BLaER1 (cell line): Measurements from ENCODE around the gene HOXD4.

ENCODE experiments used
- H3K27ac ChIP-seq: shearing (Covaris generic); formaldehyde crosslinking; 2 replicates; pipeline ENCODE4 v1.8.1; 2022
- H3K27me3 ChIP-seq: shearing (Covaris generic); formaldehyde crosslinking; 2 replicates; pipeline ENCODE4 v1.8.1; 2022
- H3K36me3 ChIP-seq: shearing (Covaris generic); formaldehyde crosslinking; 2 replicates; pipeline ENCODE4 v1.8.1; 2022
- H3K4me1 ChIP-seq: shearing (Covaris generic); formaldehyde crosslinking; 2 replicates; pipeline ENCODE4 v1.8.1; 2022
- H3K4me2 ChIP-seq: shearing (Covaris generic); formaldehyde crosslinking; 2 replicates; pipeline ENCODE4 v1.8.1; 2022
- H3K4me3 ChIP-seq: shearing (Covaris generic); formaldehyde crosslinking; 2 replicates; pipeline ENCODE4 v1.8.1; 2022
- H3K9ac ChIP-seq: shearing (Covaris generic); formaldehyde crosslinking; 2 replicates; pipeline ENCODE4 v1.8.1; 2022
- H3K9me3 ChIP-seq: shearing (Covaris generic); formaldehyde crosslinking; 2 replicates; pipeline ENCODE4 v1.8.1; 2022
- H4K20me1 ChIP-seq: shearing (Covaris generic); formaldehyde crosslinking; 2 replicates; pipeline ENCODE4 v1.8.1; 2022
- Cebpa-rat ChIP-seq: shearing (Covaris generic); IDR thresholded peaks from 2 replicates; pipeline ENCODE4 v1.8.1; 2022

HOXD4 gene

GRCh38 chr2:176148751-176149421 is 2.5 kb upstream of the HOXD4 start:
- H3K9me3 ChIP-seq = peaks cover 61% of the 10 kb centered on the region
- TF ChIP-seq Cebpa-rat = no peak
- no peak overlapping the region for H3K4me2 ChIP-seq
- H3K27ac ChIP-seq = no peak overlapping the region
- H3K27me3 ChIP-seq = peaks cover 85% of the 10 kb centered on the region
- no peak overlapping the region; the same call in 1 of the 2 replicates for H3K4me3 ChIP-seq
- no peaks in the 10 kb centered on the region for H3K4me1 ChIP-seq
- no peaks in the 10 kb centered on the region; the same call in 1 of the 2 replicates for H4K20me1 ChIP-seq
- H3K36me3 ChIP-seq = no peaks in the 10 kb centered on the region
- no peak overlapping the region for H3K9ac ChIP-seq

GRCh38 chr2:176149481-176149938 is 1.8 kb upstream of the HOXD4 start:
- Histone ChIP-seq H3K4me3 (no peak overlapping the region; the same call in 1 of the 2 replicates), H3K4me2 (no peak overlapping the region), H3K36me3 (no peaks in the 10 kb centered on the region), H3K27ac (no peak overlapping the region), H4K20me1 (no peaks in the 10 kb centered on the region; the same call in 1 of the 2 replicates), H3K9ac (no peak overlapping the region), H3K4me1 (no peaks in the 10 kb centered on the region), H3K9me3 (peaks cover 61% of the 10 kb centered on the region), H3K27me3 (peaks cover 91% of the 10 kb centered on the region)
- no peak for TF ChIP-seq Cebpa-rat

- Histone ChIP-seq H3K4me3 (no peak overlapping the region), H3K27ac (no peak overlapping the region), H3K9me3 (peaks cover 61% of the 10 kb centered on the region), H3K27me3 (peaks cover 96% of the 10 kb centered on the region), H4K20me1 (no peaks in the 10 kb centered on the region; the same call in 1 of the 2 replicates), H3K4me1 (no peaks in the 10 kb centered on the region), H3K36me3 (no peaks in the 10 kb centered on the region), H3K4me2 (no peak overlapping the region), H3K9ac (no peak overlapping the region)
- TF ChIP-seq Cebpa-rat = no peak
Measured at GRCh38 chr2:176149939-176150583, 1.3 kb upstream of the HOXD4 start.

GRCh38 chr2:176150584-176151441 is 537 bp upstream of the HOXD4 start:
- Histone ChIP-seq H3K4me3 (no peak overlapping the region), H3K27me3 (peaks cover 99% of the 10 kb centered on the region), H3K4me2 (no peak overlapping the region), H3K9ac (no peak overlapping the region), H4K20me1 (no peaks in the 10 kb centered on the region; the same call in 1 of the 2 replicates), H3K9me3 (peaks cover 61% of the 10 kb centered on the region), H3K36me3 (no peaks in the 10 kb centered on the region), H3K4me1 (no peaks in the 10 kb centered on the region), H3K27ac (no peak overlapping the region)
- no peak for TF ChIP-seq Cebpa-rat

DNA sequence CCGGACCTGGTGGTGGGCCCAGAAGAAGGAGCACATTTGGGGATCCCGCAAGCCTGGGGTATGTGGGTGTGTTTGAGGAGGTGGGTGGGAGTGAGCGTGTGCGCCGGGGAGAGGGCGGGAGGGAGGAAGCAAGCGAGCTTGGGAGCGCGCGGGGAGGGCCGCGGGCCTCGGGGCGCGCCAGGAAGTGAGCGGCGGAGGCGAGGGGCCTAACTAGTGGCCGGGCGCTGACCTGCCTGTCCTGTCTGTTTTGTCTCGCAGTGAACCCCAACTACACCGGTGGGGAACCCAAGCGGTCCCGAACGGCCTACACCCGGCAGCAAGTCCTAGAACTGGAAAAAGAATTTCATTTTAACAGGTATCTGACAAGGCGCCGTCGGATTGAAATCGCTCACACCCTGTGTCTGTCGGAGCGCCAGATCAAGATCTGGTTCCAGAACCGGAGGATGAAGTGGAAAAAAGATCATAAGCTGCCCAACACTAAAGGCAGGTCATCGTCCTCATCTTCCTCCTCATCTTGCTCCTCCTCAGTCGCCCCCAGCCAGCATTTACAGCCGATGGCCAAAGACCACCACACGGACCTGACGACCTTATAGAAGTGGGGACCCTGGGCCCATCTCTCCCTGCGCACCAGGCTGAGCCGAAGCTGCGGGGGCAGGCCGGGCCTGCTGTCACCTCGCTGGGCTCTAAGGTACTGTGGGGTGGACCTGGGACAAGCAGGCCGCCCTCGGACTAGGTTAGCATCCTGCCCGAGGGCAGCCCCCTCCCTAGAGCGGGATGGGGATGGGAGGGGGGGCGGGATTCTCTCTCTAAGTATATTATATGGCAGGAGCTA is 1.2 kb downstream of the HOXD4 start:
- Histone ChIP-seq H3K36me3 (no peaks in the 10 kb centered on the region), H3K27ac (no peak overlapping the region), H3K4me3 (no peak overlapping the region), H3K9ac (no peak overlapping the region), H3K9me3 (peaks cover 72% of the 10 kb centered on the region), H3K4me2 (no peak overlapping the region), H3K27me3 (peaks cover 99% of the 10 kb centered on the region), H4K20me1 (no peaks in the 10 kb centered on the region; the same call in 1 of the 2 replicates), H3K4me1 (no peaks in the 10 kb centered on the region)
- TF ChIP-seq Cebpa-rat = no peak

GRCh38 chr2:176154576-176155252 is 3.4 kb downstream of the HOXD4 start:
- Histone ChIP-seq H3K27ac (no peak overlapping the region), H3K9me3 (peaks cover 67% of the 10 kb centered on the region), H3K4me3 (no peak overlapping the region), H3K4me1 (no peaks in the 10 kb centered on the region), H3K9ac (no peak overlapping the region), H3K27me3 (peaks cover 100% of the 10 kb centered on the region), H3K4me2 (no peak overlapping the region), H3K36me3 (no peaks in the 10 kb centered on the region), H4K20me1 (no peaks in the 10 kb centered on the region; the same call in 1 of the 2 replicates)
- TF ChIP-seq Cebpa-rat = no peak

DNA sequence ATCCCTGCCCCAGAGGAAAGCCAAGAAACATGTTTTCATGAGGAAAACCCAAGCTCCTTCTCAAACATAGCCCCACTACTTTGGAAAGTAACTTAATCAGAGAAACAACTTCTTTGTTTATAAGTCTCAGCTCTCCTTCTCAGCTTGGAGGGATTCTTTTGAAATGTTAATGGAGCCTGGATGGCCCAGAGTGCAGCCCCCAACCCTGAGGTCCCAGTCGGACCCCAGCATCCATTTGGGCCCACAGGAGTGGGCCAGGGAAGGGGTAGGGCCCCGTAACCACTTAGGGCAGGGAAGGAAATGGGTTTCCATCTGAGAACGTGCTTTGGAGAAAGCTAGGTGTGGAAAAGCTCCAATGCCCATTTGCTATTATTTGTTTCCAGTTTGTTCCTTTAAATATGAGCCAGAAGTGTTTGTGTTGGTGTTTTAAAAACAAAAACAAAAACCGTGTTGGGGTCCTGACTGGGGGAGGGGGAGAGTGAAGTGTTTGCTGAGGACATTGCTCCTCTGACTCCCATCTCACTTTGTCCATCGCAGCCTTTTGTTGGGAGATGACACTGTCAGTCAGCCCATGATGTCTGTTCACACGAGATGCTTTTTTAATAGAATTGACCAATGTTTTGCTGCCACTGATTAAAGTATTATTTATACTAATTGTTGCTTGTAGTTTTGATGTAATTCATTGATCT is 4.2 kb downstream of the HOXD4 start:
- Histone ChIP-seq H3K4me2 (no peak overlapping the region), H3K4me1 (no peaks in the 10 kb centered on the region), H4K20me1 (no peaks in the 10 kb centered on the region; the same call in 1 of the 2 replicates), H3K36me3 (no peaks in the 10 kb centered on the region), H3K9ac (no peak overlapping the region), H3K27ac (no peak overlapping the region), H3K27me3 (peaks cover 100% of the 10 kb centered on the region), H3K4me3 (no peak overlapping the region), H3K9me3 (peaks cover 67% of the 10 kb centered on the region)
- TF ChIP-seq Cebpa-rat = no peak

- TF ChIP-seq Cebpa-rat = no peak
- Histone ChIP-seq H3K9me3 (peaks cover 67% of the 10 kb centered on the region), H3K36me3 (no peaks in the 10 kb centered on the region), H3K4me1 (no peaks in the 10 kb centered on the region), H4K20me1 (no peaks in the 10 kb centered on the region), H3K4me3 (no peak overlapping the region), H3K9ac (no peak overlapping the region), H3K4me2 (no peak overlapping the region), H3K27ac (no peak overlapping the region), H3K27me3 (peaks cover 97% of the 10 kb centered on the region)
Measured at GRCh38 chr2:176156301-176156806, 5.0 kb downstream of the HOXD4 start.
